H9 (cell line): ENCODE measurements around the gene ZNF683. TPM values are rescaled to one million over a fixed set of nuclear protein-coding genes. Genes with fewer than 3 reads are reported as not detected.
A peak's percentile ranks its signal among the peaks of the same experiment; 100 is the strongest.

Source experiments
- DNase-seq: peaks from one replicate; pipeline ENCODE4 v3.0.0-alpha.2; 2017
- H2AFZ ChIP-seq: one replicate; pipeline ENCODE4 v1.6.1; 2013; ENCODE audit warnings: mild to moderate bottlenecking, low read length, control low read depth, moderate library complexity
- H2AK5ac ChIP-seq: 2 replicates; pipeline ENCODE4 v1.6.1; 2013; ENCODE audit warnings: low read length, control low read depth, mixed read lengths; ENCODE audit not compliant: insufficient read length
- H2BK120ac ChIP-seq: one replicate; pipeline ENCODE4 v1.6.1; 2013; ENCODE audit warnings: low read depth, mild to moderate bottlenecking, low read length, control low read depth, inconsistent platforms; ENCODE audit not compliant: poor library complexity, severe bottlenecking
- H2BK12ac ChIP-seq: 2 replicates; pipeline ENCODE4 v1.6.1; 2013; ENCODE audit warnings: low read length, control low read depth, mixed read lengths, low read depth; ENCODE audit not compliant: insufficient read length
- H2BK15ac ChIP-seq: 2 replicates; pipeline ENCODE4 v1.6.1; 2013; ENCODE audit warnings: low read depth, low read length, control low read depth
- H2BK20ac ChIP-seq: one replicate; pipeline ENCODE4 v1.6.1; 2013; ENCODE audit warnings: low read depth, mild to moderate bottlenecking, low read length, control low read depth, inconsistent platforms; ENCODE audit not compliant: poor library complexity, severe bottlenecking
- H2BK5ac ChIP-seq: 2 replicates; pipeline ENCODE4 v1.6.1; 2013; ENCODE audit warnings: low read length, control low read depth, mixed read lengths; ENCODE audit not compliant: insufficient read length
- H3K14ac ChIP-seq: 2 replicates; pipeline ENCODE4 v1.6.1; 2013; ENCODE audit warnings: low read length, control low read depth; ENCODE audit not compliant: insufficient read depth
- H3K18ac ChIP-seq: 2 replicates; pipeline ENCODE4 v1.6.1; 2013; ENCODE audit warnings: low read depth, mild to moderate bottlenecking, mixed read lengths, low read length, control low read depth; ENCODE audit not compliant: insufficient read length
- H3K23ac ChIP-seq: 2 replicates; pipeline ENCODE4 v1.6.1; 2013; ENCODE audit warnings: low read length, control low read depth, mixed read lengths, low read depth; ENCODE audit not compliant: insufficient read length
- H3K23me2 ChIP-seq: 2 replicates; pipeline ENCODE4 v1.6.1; 2013; ENCODE audit warnings: low read depth, mild to moderate bottlenecking, mixed read lengths, low read length, control low read depth; ENCODE audit not compliant: insufficient read length, poor library complexity, severe bottlenecking
- H3K27ac ChIP-seq: 2 replicates; pipeline ENCODE4 v1.5.1; 2013; ENCODE audit warnings: low read length, control low read depth, mixed read lengths, low read depth; ENCODE audit not compliant: insufficient read length
- H3K27me3 ChIP-seq: 2 replicates; pipeline ENCODE4 v1.6.1; 2013; ENCODE audit warnings: low read length, control low read depth, inconsistent platforms; ENCODE audit not compliant: insufficient read depth
- H3K4ac ChIP-seq: 2 replicates; pipeline ENCODE4 v1.6.1; 2013; ENCODE audit warnings: low read depth, mild to moderate bottlenecking, control low read depth, inconsistent platforms, low read length, moderate library complexity
- H3K4me1 ChIP-seq: 2 replicates; pipeline ENCODE4 v1.6.1; 2013; ENCODE audit warnings: low read length, control low read depth, inconsistent platforms; ENCODE audit not compliant: insufficient read depth
- H3K4me2 ChIP-seq: 2 replicates; pipeline ENCODE4 v1.6.1; 2013; ENCODE audit warnings: low read length, control low read depth, mixed read lengths; ENCODE audit not compliant: insufficient read length, insufficient read depth
- H3K56ac ChIP-seq: 2 replicates; pipeline ENCODE4 v1.6.1; 2013; ENCODE audit warnings: low read depth, mild to moderate bottlenecking, mixed read lengths, low read length, control low read depth; ENCODE audit not compliant: insufficient read length
- H3K79me1 ChIP-seq: 2 replicates; pipeline ENCODE4 v1.6.1; 2013; ENCODE audit warnings: low read depth, mild to moderate bottlenecking, moderate library complexity, low read length, control low read depth, inconsistent platforms; ENCODE audit not compliant: insufficient read depth, poor library complexity, severe bottlenecking
- H3K79me2 ChIP-seq: 2 replicates; pipeline ENCODE4 v1.6.1; 2013; ENCODE audit warnings: low read length, control low read depth, inconsistent platforms; ENCODE audit not compliant: insufficient read depth
- H3K9ac ChIP-seq: 2 replicates; pipeline ENCODE4 v1.6.1; 2013; ENCODE audit warnings: low read length, control low read depth, mixed read lengths; ENCODE audit not compliant: insufficient read length; ENCODE audit errors: extremely low read depth
- H3K9me3 ChIP-seq: one replicate; pipeline ENCODE4 v1.6.1; 2013; ENCODE audit warnings: low read depth, low read length, inconsistent platforms; ENCODE audit not compliant: control insufficient read depth
- H3T11ph ChIP-seq: one replicate; pipeline ENCODE4 v1.6.1; 2013; ENCODE audit warnings: mild to moderate bottlenecking, low read length, control low read depth, inconsistent platforms
- H4K20me1 ChIP-seq: one replicate; pipeline ENCODE4 v1.6.1; 2013; ENCODE audit not compliant: control insufficient read depth, insufficient read length, insufficient read depth
- H4K5ac ChIP-seq: 2 replicates; pipeline ENCODE4 v1.6.1; 2013; ENCODE audit warnings: low read depth, mild to moderate bottlenecking, mixed read lengths, low read length, control low read depth; ENCODE audit not compliant: insufficient read length
- H4K8ac ChIP-seq: replicated peaks from 2 replicates; pipeline ENCODE4 v1.6.1; 2013; ENCODE audit warnings: low read length, control low read depth, mixed read lengths, low read depth; ENCODE audit not compliant: insufficient read length
- H4K91ac ChIP-seq: 2 replicates; pipeline ENCODE4 v1.6.1; 2013; ENCODE audit warnings: low read depth, mild to moderate bottlenecking, moderate library complexity, mixed read lengths, low read length, control low read depth; ENCODE audit not compliant: insufficient read length
- H3K27ac Mint-ChIP-seq, 3 experiments: 2 replicates in 2 of 3; 3 replicates in 1 of 3; pipeline ENCODE4 v1.8.0; 2020 to 2021; ENCODE audit warnings: mixed read lengths in 3 of 3, mild to moderate bottlenecking in 1 of 3, moderate library complexity in 1 of 3
- H3K27me3 Mint-ChIP-seq: 2 replicates; pipeline ENCODE4 v1.8.0; 2021; ENCODE audit warnings: low read depth, mild to moderate bottlenecking, moderate library complexity, mixed read lengths
- H3K36me3 Mint-ChIP-seq, 3 experiments: 2 replicates in 2 of 3; 3 replicates in 1 of 3; pipeline ENCODE4 v1.8.0; 2020 to 2021; ENCODE audit warnings: low read depth in 3 of 3, mixed read lengths in 3 of 3; ENCODE audit not compliant: insufficient read depth in 1 of 3
- H3K4me1 Mint-ChIP-seq, 2 experiments: 2 replicates each; pipeline ENCODE4 v1.8.0; 2020; ENCODE audit warnings: mixed read lengths in 2 of 2
- H3K4me3 Mint-ChIP-seq, 2 experiments: 2 replicates in 1 of 2; 3 replicates in 1 of 2; pipeline ENCODE4 v1.8.0; 2020 to 2021; ENCODE audit warnings: mild to moderate bottlenecking in 2 of 2, mixed read lengths in 2 of 2, moderate library complexity in 1 of 2
- H3K9me3 Mint-ChIP-seq, 2 experiments: 2 replicates in 1 of 2; 3 replicates in 1 of 2; pipeline ENCODE4 v1.8.0; 2020; ENCODE audit warnings: mild to moderate bottlenecking in 2 of 2, mixed read lengths in 2 of 2, moderate library complexity in 1 of 2
- WGBS: extraction: QIAGEN DNeasy Blood & Tissue Kit; methylation state at CpG from one replicate; pipeline ENCODE4 v1.1.7; 2013; ENCODE audit warnings: missing lambda C conversion rate, low lambda C conversion rate, mixed read lengths; ENCODE audit not compliant: insufficient read length; ENCODE audit errors: extremely low coverage; 5-methylcytosine and 5-hydroxymethylcytosine counted together
- total RNA-seq: library from RNA; stranded (reverse); gene quantifications from 2 replicates; pipeline ENCODE4 v1.2.1, GENCODE V29; 2021
- TF ChIP-seq, protein P1 (sequence below): fragments of 200-600 bp; sonication (generic); conservative IDR thresholded peaks from 3 replicates; pipeline ENCODE4 v1.8.0; 2021; ENCODE audit warnings: antibody characterized with exemption, mild to moderate bottlenecking

The ZNF683 gene
- total RNA-seq, 1 experiment from 2014 or later = not detected

DNA sequence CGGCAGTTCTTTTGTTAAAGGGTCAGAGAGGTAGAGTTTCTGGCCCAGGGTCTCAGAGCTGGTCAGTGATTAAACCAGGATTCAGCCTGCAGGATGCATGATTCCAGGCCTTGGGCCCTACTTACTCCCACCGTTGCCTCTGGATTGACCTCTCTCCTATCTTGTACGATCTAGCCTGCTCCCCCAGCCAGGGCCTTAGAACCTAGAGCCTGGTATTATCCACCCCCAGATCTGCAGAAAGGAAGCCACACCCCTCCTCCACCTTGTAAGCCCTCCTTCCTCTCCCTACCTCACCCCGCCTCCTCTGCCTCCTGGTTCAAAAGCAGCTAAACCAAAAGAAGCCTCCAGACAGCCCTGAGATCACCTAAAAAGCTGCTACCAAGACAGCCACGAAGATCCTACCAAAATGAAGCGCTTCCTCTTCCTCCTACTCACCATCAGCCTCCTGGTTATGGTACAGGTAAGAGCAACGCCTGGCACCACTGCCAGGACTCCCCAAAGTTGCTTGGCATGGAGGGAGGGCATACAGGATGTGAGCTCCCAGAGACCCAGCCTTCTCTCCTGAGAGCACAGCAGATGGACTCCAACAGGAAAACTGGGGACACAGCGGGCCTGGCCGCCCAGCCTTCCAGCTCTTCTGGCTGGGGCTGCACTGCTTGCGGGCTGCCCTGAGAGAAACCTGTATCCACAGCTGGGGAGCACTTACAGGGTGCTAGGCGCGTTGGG lies 54.8 kb downstream of the ZNF683 start, which contains the start of gene CD52:
Gene CD52 (plus strand): TSS at position 347 of the 726 bp plus-strand sequence. CDS start 60 bp downstream, at position 407.
- Histone ChIP-seq H4K20me1 (no peaks in the 10 kb centered on the region), H2BK5ac (no peak within 1 kb of the TSS), H3K23me2 (no peaks in the 10 kb centered on the region), H3T11ph (no peak within 1 kb of the TSS), H3K9ac (no peak within 1 kb of the TSS), H2BK12ac (no peak within 1 kb of the TSS), H3K23ac (no peak within 1 kb of the TSS), H2AFZ (no peak within 1 kb of the TSS), H2BK120ac (no peak within 1 kb of the TSS), H4K91ac (no peak within 1 kb of the TSS), H2AK5ac (no peak within 1 kb of the TSS), H4K8ac (no peak within 1 kb of the TSS), H3K27ac (no peak within 1 kb of the TSS), H2BK15ac (no peak within 1 kb of the TSS), H3K79me1 (no peaks in the 10 kb centered on the region), H3K4ac (no peak within 1 kb of the TSS), H3K4me2 (no peak within 1 kb of the TSS), H4K5ac (no peak within 1 kb of the TSS), H3K9me3 (no peaks in the 10 kb centered on the region), H3K56ac (no peak within 1 kb of the TSS), H3K14ac (no peak within 1 kb of the TSS), H3K4me1 (no peaks in the 10 kb centered on the region), H2BK20ac (no peak within 1 kb of the TSS), H3K27me3 (no peaks in the 10 kb centered on the region), H3K18ac (no peak within 1 kb of the TSS), H3K79me2 (no peaks in the 10 kb centered on the region)
- no peaks in the 10 kb centered on the region for H3K9me3 Mint-ChIP-seq
- no CpG with 5 or more reads among the region's 12 CpGs for WGBS
- TF ChIP-seq, protein P1, sequence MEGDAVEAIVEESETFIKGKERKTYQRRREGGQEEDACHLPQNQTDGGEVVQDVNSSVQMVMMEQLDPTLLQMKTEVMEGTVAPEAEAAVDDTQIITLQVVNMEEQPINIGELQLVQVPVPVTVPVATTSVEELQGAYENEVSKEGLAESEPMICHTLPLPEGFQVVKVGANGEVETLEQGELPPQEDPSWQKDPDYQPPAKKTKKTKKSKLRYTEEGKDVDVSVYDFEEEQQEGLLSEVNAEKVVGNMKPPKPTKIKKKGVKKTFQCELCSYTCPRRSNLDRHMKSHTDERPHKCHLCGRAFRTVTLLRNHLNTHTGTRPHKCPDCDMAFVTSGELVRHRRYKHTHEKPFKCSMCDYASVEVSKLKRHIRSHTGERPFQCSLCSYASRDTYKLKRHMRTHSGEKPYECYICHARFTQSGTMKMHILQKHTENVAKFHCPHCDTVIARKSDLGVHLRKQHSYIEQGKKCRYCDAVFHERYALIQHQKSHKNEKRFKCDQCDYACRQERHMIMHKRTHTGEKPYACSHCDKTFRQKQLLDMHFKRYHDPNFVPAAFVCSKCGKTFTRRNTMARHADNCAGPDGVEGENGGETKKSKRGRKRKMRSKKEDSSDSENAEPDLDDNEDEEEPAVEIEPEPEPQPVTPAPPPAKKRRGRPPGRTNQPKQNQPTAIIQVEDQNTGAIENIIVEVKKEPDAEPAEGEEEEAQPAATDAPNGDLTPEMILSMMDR = no peak
- peaks cover 5 to 16% (median 8%) of the 10 kb centered on the region in 3 experiments; a peak in 6 of 7 replicates for H3K36me3 Mint-ChIP-seq
- H3K27me3 Mint-ChIP-seq = peaks cover 1% of the 10 kb centered on the region; the same call in 1 of the 2 replicates
- peak within 1 kb of the TSS in 1 of 2 experiments; percentile 11; a peak in 3 of 5 replicates for H3K4me3 Mint-ChIP-seq
- peaks cover 34 to 50% of the 10 kb centered on the region in 2 experiments for H3K4me1 Mint-ChIP-seq
- H3K27ac Mint-ChIP-seq = peak within 1 kb of the TSS; percentile 44 to 78 (median 68); a peak in 5 of 7 replicates
- peak; percentile 78 for DNase-seq
